Measurements from ENCODE around the gene MICOS13. TPM values are rescaled to one million over a fixed set of nuclear protein-coding genes. Genes with fewer than 3 reads are reported as not detected.
"Not testable (repeated sequence)": the region's sequence is repeated elsewhere in the genome, so short reads cannot be mapped to it uniquely, and the experiment has no call there.

Gene MICOS13
- total and polyA plus RNA-seq, 2 experiments from 2014 or later = 15.5 to 54.6 TPM

- TF ChIP-seq, protein P1, sequence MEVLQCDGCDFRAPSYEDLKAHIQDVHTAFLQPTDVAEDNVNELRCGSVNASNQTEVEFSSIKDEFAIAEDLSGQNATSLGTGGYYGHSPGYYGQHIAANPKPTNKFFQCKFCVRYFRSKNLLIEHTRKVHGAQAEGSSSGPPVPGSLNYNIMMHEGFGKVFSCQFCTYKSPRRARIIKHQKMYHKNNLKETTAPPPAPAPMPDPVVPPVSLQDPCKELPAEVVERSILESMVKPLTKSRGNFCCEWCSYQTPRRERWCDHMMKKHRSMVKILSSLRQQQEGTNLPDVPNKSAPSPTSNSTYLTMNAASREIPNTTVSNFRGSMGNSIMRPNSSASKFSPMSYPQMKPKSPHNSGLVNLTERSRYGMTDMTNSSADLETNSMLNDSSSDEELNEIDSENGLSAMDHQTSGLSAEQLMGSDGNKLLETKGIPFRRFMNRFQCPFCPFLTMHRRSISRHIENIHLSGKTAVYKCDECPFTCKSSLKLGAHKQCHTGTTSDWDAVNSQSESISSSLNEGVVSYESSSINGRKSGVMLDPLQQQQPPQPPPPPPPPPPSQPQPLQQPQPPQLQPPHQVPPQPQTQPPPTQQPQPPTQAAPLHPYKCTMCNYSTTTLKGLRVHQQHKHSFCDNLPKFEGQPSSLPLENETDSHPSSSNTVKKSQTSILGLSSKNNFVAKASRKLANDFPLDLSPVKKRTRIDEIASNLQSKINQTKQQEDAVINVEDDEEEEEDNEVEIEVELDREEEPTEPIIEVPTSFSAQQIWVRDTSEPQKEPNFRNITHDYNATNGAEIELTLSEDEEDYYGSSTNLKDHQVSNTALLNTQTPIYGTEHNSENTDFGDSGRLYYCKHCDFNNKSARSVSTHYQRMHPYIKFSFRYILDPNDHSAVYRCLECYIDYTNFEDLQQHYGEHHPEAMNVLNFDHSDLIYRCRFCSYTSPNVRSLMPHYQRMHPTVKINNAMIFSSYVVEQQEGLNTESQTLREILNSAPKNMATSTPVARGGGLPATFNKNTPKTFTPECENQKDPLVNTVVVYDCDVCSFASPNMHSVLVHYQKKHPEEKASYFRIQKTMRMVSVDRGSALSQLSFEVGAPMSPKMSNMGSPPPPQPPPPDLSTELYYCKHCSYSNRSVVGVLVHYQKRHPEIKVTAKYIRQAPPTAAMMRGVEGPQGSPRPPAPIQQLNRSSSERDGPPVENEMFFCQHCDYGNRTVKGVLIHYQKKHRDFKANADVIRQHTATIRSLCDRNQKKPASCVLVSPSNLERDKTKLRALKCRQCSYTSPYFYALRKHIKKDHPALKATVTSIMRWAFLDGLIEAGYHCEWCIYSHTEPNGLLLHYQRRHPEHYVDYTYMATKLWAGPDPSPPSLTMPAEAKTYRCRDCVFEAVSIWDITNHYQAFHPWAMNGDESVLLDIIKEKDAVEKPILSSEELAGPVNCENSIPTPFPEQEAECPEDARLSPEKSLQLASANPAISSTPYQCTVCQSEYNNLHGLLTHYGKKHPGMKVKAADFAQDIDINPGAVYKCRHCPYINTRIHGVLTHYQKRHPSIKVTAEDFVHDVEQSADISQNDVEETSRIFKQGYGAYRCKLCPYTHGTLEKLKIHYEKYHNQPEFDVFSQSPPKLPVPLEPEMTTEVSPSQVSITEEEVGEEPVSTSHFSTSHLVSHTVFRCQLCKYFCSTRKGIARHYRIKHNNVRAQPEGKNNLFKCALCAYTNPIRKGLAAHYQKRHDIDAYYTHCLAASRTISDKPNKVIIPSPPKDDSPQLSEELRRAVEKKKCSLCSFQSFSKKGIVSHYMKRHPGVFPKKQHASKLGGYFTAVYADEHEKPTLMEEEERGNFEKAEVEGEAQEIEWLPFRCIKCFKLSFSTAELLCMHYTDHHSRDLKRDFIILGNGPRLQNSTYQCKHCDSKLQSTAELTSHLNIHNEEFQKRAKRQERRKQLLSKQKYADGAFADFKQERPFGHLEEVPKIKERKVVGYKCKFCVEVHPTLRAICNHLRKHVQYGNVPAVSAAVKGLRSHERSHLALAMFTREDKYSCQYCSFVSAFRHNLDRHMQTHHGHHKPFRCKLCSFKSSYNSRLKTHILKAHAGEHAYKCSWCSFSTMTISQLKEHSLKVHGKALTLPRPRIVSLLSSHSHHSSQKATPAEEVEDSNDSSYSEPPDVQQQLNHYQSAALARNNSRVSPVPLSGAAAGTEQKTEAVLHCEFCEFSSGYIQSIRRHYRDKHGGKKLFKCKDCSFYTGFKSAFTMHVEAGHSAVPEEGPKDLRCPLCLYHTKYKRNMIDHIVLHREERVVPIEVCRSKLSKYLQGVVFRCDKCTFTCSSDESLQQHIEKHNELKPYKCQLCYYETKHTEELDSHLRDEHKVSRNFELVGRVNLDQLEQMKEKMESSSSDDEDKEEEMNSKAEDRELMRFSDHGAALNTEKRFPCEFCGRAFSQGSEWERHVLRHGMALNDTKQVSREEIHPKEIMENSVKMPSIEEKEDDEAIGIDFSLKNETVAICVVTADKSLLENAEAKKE (CRISPR knock-in tag; IDR thresholded peaks at IDR 0.05) = no peak
- peak; percentile 97 for TF ChIP-seq POLR2AphosphoS5 (IDR thresholded peaks at IDR 0.05; ENCODE audit: low read depth)
- TF ChIP-seq EZH2phosphoT487 (IDR thresholded peaks at IDR 0.05; ENCODE audit: unreplicated experiment) = no peak
Measured at GRCh38 chr19:5690125-5690954, 10.0 kb upstream of the MICOS13 start, which contains the start of gene RPL36 (continued).

DNA sequence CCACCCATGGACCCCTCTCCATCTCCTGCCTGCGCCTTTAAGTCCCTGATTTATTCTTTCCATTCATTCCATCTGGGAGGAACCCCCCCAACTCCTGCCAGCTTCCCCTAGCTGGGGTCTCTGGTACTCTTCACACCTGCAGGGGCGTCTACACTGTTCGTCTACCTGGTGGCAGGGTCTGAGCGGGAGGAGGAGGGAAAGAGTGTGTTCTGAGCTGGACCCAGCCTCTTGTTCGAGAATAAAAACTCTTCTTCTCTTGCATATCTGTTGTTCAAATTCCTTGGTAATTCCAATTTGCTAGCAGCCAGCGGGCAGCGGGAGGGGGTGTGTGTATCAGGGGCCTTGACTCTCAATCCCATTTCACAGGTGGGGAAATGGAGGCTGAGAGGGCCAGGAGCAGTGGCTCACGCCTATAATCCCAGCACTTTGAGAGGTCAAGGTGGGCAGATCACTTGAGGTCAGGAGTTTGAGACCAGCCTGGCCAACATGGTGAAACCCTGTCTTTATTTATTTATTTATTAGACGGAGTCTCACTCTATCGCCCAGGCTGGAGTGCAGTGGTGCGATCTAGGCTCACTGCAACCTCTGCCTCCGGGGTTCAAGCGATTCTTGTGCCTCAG is 8.1 kb upstream of the MICOS13 start:
- Mint-ChIP-seq H3K36me3 (ENCODE audit: low read depth) (peaks cover 37% of the 10 kb centered on the region), H3K27me3 (ENCODE audit: insufficient read depth, low read depth, poor library complexity) (peaks cover 43% of the 10 kb centered on the region), H3K4me3 (peak overlapping the region; percentile 40; the same call in 2 of the 3 replicates)
- not testable (repeated sequence) for H3K9me2 ChIP-seq (ENCODE audit: insufficient read depth); H3K27me3 ChIP-seq (ENCODE audit: insufficient read depth); ATAC-seq; H3K27ac Mint-ChIP-seq; DNase-seq (ENCODE audit: low spot score); H3K27ac ChIP-seq (ENCODE audit: low read depth); H4K20me1 ChIP-seq (replicated peaks; ENCODE audit: insufficient read depth); H3K4me1 Mint-ChIP-seq; H3K9me3 Mint-ChIP-seq; H3K4me1 ChIP-seq (ENCODE audit: insufficient read depth); H2AFZ ChIP-seq; H3K4me2 ChIP-seq; H3K36me3 ChIP-seq (ENCODE audit: insufficient read depth); H3K4me3 ChIP-seq
- H3K79me2 ChIP-seq (replicated peaks; ENCODE audit: insufficient read depth) = peaks cover 27% of the 10 kb centered on the region
- peaks cover 24% of the 10 kb centered on the region for H3F3A ChIP-seq (replicated peaks; ENCODE audit: low read depth)

Measured in GM23338 (cell line).